GM12878 (cell line): ENCODE data around the gene FBXO27. TPM values are rescaled to one million over a fixed set of nuclear protein-coding genes. Genes with fewer than 3 reads are reported as not detected.
"Not testable (repeated sequence)": the region's sequence is repeated elsewhere in the genome, so short reads cannot be mapped to it uniquely, and the experiment has no call there.

ENCODE experiments used
- ATAC-seq: fragments of 200-7000 bp; cut with Tn5 transposase; 3 replicates; pipeline ENCODE4 v1.9.1; 2020; ENCODE audit warnings: mild to moderate bottlenecking, moderate library complexity
- BruUV-seq: library from RNA; stranded (reverse); fragments of 400-500 nt; replicated peaks from 2 replicates; lab custom pipeline; 2021; lab: Mats Ljungman, UMichigan
- CTCF ChIA-PET: fragments of 300-600 bp; sonication (Branson Sonifier 250); formaldehyde crosslinking; extraction: SDS; loops from one replicate; lab custom pipeline; 2021; ENCODE audit warnings: inconsistent platforms; lab: Yijun Ruan, JAX
- POLR2A ChIA-PET: fragments of 350-600 bp; formaldehyde crosslinking; extraction: SDS; loops from one replicate; lab custom pipeline; 2021; ENCODE audit warnings: inconsistent platforms; lab: Charles Lee
- RAD21 ChIA-PET: fragments of 300-600 bp; sonication (Branson Sonifier 250); formaldehyde crosslinking; loops from one replicate; lab custom pipeline; 2023; ENCODE audit warnings: antibody characterized with exemption; ENCODE audit not compliant: unreplicated experiment; lab: Charles Lee
- SMC1A ChIA-PET: fragments of 300-600 bp; sonication (Branson Sonifier 250); formaldehyde crosslinking; loops from one replicate; lab custom pipeline; 2023; ENCODE audit not compliant: unreplicated experiment, uncharacterized antibody; lab: Charles Lee
- DNase-seq: peaks from one replicate; pipeline ENCODE4 v3.0.0-alpha.2; 2011; ENCODE audit warnings: low read depth, low spot score
- FAIRE-seq: peaks from 3 replicates; lab custom pipeline; 2011; peaks lifted over from hg19 to GRCh38; lab: Jason Lieb, UNC
- H2AFZ ChIP-seq: 2 replicates; pipeline ENCODE4 v1.6.0; 2011; ENCODE audit warnings: low read depth, low read length, control low read depth; ENCODE audit not compliant: control insufficient read depth
- H3K27ac ChIP-seq: 2 replicates; pipeline ENCODE4 v1.5.1; 2011; ENCODE audit warnings: control low read depth; ENCODE audit not compliant: control insufficient read depth, insufficient read depth
- H3K27me3 ChIP-seq, 2 experiments: replicated peaks in 1 of 2; 2 replicates each; pipeline versions ENCODE4 v1.6.0 to v1.6.1; 2011; ENCODE audit warnings: low read length in 1 of 2; ENCODE audit not compliant: control insufficient read depth in 2 of 2, insufficient read depth in 2 of 2
- H3K36me3 ChIP-seq, 2 experiments: 2 replicates each; pipeline ENCODE4 v1.5.1; 2011; ENCODE audit warnings: low read length in 1 of 2; ENCODE audit not compliant: control insufficient read depth in 2 of 2, insufficient read depth in 2 of 2
- H3K4me1 ChIP-seq: 2 replicates; pipeline ENCODE4 v1.6.1; 2011; ENCODE audit warnings: mild to moderate bottlenecking, low read length, moderate library complexity, mixed read lengths; ENCODE audit not compliant: control insufficient read depth, insufficient read depth
- H3K4me2 ChIP-seq: 2 replicates; pipeline ENCODE4 v1.6.0; 2011; ENCODE audit warnings: control low read depth; ENCODE audit not compliant: control insufficient read depth, insufficient read depth
- H3K4me3 ChIP-seq: fragments of 200-600 bp; sonication (generic); 2 replicates; pipeline ENCODE4 v1.5.1; 2016
- H3K79me2 ChIP-seq: 2 replicates; pipeline ENCODE4 v1.6.0; 2011; ENCODE audit warnings: low read length; ENCODE audit not compliant: control insufficient read depth, insufficient read depth
- H3K9ac ChIP-seq: 2 replicates; pipeline ENCODE4 v1.8.0; 2011; ENCODE audit warnings: low read length, control low read depth, mixed read lengths; ENCODE audit not compliant: control insufficient read depth, insufficient read depth
- H3K9me3 ChIP-seq: replicated peaks from 3 replicates; pipeline ENCODE4 v1.5.1; 2011; ENCODE audit warnings: mild to moderate bottlenecking, low read length; ENCODE audit not compliant: control insufficient read depth, insufficient read depth
- H4K20me1 ChIP-seq: 2 replicates; pipeline ENCODE4 v1.6.0; 2011; ENCODE audit not compliant: control insufficient read depth, insufficient read depth
- BHLHE40 ChIP-seq, 2 experiments: fragments of 450-650 bp in 1 of 2; IDR thresholded peaks; 2 replicates each; pipeline ENCODE4 v1.6.1; 2011 to 2017; ENCODE audit warnings: low read depth in 2 of 2, borderline replicate concordance in 1 of 2, improper control_type of control experiment in 1 of 2, low read length in 1 of 2, mild to moderate bottlenecking in 1 of 2
- ETV6 ChIP-seq, 2 experiments: fragments of 450-650 bp in 1 of 2; IDR thresholded peaks in 1 of 2; conservative IDR thresholded peaks in 1 of 2; 2 replicates each; pipeline ENCODE4 v1.6.1; 2014; ENCODE audit warnings: antibody characterized with exemption in 1 of 2, borderline replicate concordance in 1 of 2, low read depth in 1 of 2, mild to moderate bottlenecking in 1 of 2, moderate library complexity in 1 of 2
- EZH2 ChIP-seq: IDR thresholded peaks from 2 replicates; pipeline ENCODE4 v1.6.1; 2012; ENCODE audit warnings: low read depth, mild to moderate bottlenecking, control low read depth, inconsistent platforms, low read length, borderline replicate concordance; ENCODE audit not compliant: control insufficient read depth
- KDM1A ChIP-seq: fragments of 200-600 bp; sonication (generic); IDR thresholded peaks from 2 replicates; pipeline ENCODE4 v1.6.1; 2016; ENCODE audit warnings: borderline replicate concordance
- NFXL1 ChIP-seq: fragments of 450-650 bp; IDR thresholded peaks from 2 replicates; pipeline ENCODE4 v1.6.1; 2017; ENCODE audit warnings: antibody characterized with exemption, mild to moderate bottlenecking, borderline replicate concordance
- RELB ChIP-seq: fragments of 450-650 bp; IDR thresholded peaks from 2 replicates; pipeline ENCODE4 v1.6.1; 2017; ENCODE audit warnings: low read depth, mild to moderate bottlenecking, moderate library complexity
- ZBED1 ChIP-seq: IDR thresholded peaks from 2 replicates; pipeline ENCODE4 v1.6.1; 2016; ENCODE audit warnings: borderline replicate concordance
- ZNF217 ChIP-seq: fragments of 450-650 bp; IDR thresholded peaks from 2 replicates; pipeline ENCODE4 v1.6.1; 2017; ENCODE audit warnings: antibody characterized with exemption, mild to moderate bottlenecking
- ZNF384 ChIP-seq: IDR thresholded peaks from 2 replicates; pipeline ENCODE4 v1.6.1; 2012; ENCODE audit warnings: low read depth, mild to moderate bottlenecking, low read length, improper control_type of control experiment, borderline replicate concordance
- WGBS: methylation state at CpG from one replicate; pipeline ENCODE4 v1.1.6; 2016; ENCODE audit warnings: low lambda C conversion rate; ENCODE audit not compliant: insufficient replicate concordance, insufficient coverage; ENCODE audit errors: missing lambda C conversion rate; 5-methylcytosine and 5-hydroxymethylcytosine counted together
- in situ Hi-C: fragments of 300-500 bp; cut with MboI; formaldehyde crosslinking; loops from 9 replicates; pipeline ENCODE4 v1.14.3; 2018; ENCODE audit warnings: mixed read lengths
- intact Hi-C: fragments of 100-400 bp; cut with micrococcal nuclease; formaldehyde crosslinking; loops from one replicate; pipeline ENCODE4 v1.14.2; 2022; ENCODE audit not compliant: unreplicated experiment
- polyA plus RNA-seq, 11 experiments: library from polyadenylated mRNA; depleted of rRNA in 4 of 11; unstranded in 6 of 11; stranded (reverse) in 5 of 11; fragments of >200 nt; fragmentation: Nextera tagmentation in 4 of 11; fragmentation: Illumina TruSeq in 1 of 11; extraction: Ambion mirVana in 4 of 11; extraction: Trizol in 1 of 11; gene quantifications; 1 replicate in 1 of 11; 2 replicates in 10 of 11; pipeline versions ENCODE4 v1.2.1 to v1.2.3, GENCODE V29; 2011 to 2016; ENCODE audit warnings: inconsistent platforms in 2 of 11, missing spikeins in 2 of 11, low read depth in 1 of 11
- total RNA-seq, 4 experiments: library from RNA; depleted of rRNA in 3 of 4; stranded (reverse); fragments of >200 nt in 3 of 4; fragmentation: Illumina TruSeq in 1 of 4; extraction: Trizol in 1 of 4; gene quantifications; 2 replicates each; pipeline versions ENCODE4 v1.2.1 to v1.2.3, GENCODE V29; 2013 to 2021
- TF ChIP-seq, protein P1 (sequence below): fragments of 450-650 bp; conservative IDR thresholded peaks from 2 replicates; pipeline ENCODE4 v1.6.1; 2017; ENCODE audit warnings: mild to moderate bottlenecking, moderate library complexity

FBXO27 gene
- total and polyA plus RNA-seq, 10 of the 15 experiments (the other 5 are each of a cell fraction or from before 2014, with no cell fraction given), result 3.1 to 15.4 (median 7.1) TPM

- ATAC-seq (peak; percentile 45; the same call in 2 of the 3 replicates), FAIRE-seq (no peak), DNase-seq (no peak)
- intact Hi-C loops (no loop called here), in situ Hi-C loops (no loop called here)
- ChIA-PET SMC1A (interaction anchor here (0.8 to 1.8 kb wide), 3 partner anchors 17 to 113 kb away, joined by 3 to 7 read pairs (median 4); no protein-coding TSS in a partner anchor), CTCF (interaction anchor here (0.6 to 1.2 kb wide), 3 partner anchors 11 to 423 kb away, joined by 3 to 5 read pairs (median 3); partner anchors contain the start of gene PLEKHG2), RAD21 (no interaction called here), POLR2A (interaction anchor here (0.5 to 1.0 kb wide), 2 partner anchors 13 to 18 kb away, joined by 4 to 5 read pairs; no protein-coding TSS in a partner anchor)
- WGBS, result 38% methylated on average over 12 of the region's 12 CpGs
- H3K27ac ChIP-seq, result no peak overlapping the region
- no peak overlapping the region for H3K4me3 ChIP-seq
- H3K4me1 ChIP-seq, result peaks cover 3% of the 10 kb centered on the region; the same call in 1 of the 2 replicates
- no TSS peak for BruUV-seq
- H3K9ac ChIP-seq, result no peak overlapping the region
- no peak overlapping the region for H2AFZ ChIP-seq
- H4K20me1 ChIP-seq, result no peaks in the 10 kb centered on the region
- no peak overlapping the region for H3K4me2 ChIP-seq
- H3K27me3 ChIP-seq, result no peaks in the 10 kb centered on the region
- H3K36me3 ChIP-seq, result no peaks in the 10 kb centered on the region
- H3K79me2 ChIP-seq, result no peaks in the 10 kb centered on the region
- no peaks in the 10 kb centered on the region; the same call in 2 of the 3 replicates for H3K9me3 ChIP-seq
- TF ChIP-seq ETV6 (conservative IDR thresholded peaks at IDR 0.05 in 1 of 2, IDR thresholded peaks at IDR 0.05 in 1 of 2; ENCODE audit: borderline replicate concordance in 1 of 2, low read depth in 1 of 2) (no peak), KDM1A (no peak), NFXL1 (no peak), RELB (no peak), ZNF384 (no peak), EZH2 (no peak), ZBED1 (no peak), BHLHE40 (IDR thresholded peaks at IDR 0.05; ENCODE audit: borderline replicate concordance in 1 of 2, low read depth in 2 of 2, low read length in 1 of 2) (no peak), ZNF217 (no peak)
- TF ChIP-seq, protein P1, sequence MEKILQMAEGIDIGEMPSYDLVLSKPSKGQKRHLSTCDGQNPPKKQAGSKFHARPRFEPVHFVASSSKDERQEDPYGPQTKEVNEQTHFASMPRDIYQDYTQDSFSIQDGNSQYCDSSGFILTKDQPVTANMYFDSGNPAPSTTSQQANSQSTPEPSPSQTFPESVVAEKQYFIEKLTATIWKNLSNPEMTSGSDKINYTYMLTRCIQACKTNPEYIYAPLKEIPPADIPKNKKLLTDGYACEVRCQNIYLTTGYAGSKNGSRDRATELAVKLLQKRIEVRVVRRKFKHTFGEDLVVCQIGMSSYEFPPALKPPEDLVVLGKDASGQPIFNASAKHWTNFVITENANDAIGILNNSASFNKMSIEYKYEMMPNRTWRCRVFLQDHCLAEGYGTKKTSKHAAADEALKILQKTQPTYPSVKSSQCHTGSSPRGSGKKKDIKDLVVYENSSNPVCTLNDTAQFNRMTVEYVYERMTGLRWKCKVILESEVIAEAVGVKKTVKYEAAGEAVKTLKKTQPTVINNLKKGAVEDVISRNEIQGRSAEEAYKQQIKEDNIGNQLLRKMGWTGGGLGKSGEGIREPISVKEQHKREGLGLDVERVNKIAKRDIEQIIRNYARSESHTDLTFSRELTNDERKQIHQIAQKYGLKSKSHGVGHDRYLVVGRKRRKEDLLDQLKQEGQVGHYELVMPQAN, result no peak
- TF ChIP-seq, all 136 proteins: peak for 0
These were observed 43.2 kb downstream of the FBXO27 start for GRCh38 chr19:38989066-38989605.

DNA sequence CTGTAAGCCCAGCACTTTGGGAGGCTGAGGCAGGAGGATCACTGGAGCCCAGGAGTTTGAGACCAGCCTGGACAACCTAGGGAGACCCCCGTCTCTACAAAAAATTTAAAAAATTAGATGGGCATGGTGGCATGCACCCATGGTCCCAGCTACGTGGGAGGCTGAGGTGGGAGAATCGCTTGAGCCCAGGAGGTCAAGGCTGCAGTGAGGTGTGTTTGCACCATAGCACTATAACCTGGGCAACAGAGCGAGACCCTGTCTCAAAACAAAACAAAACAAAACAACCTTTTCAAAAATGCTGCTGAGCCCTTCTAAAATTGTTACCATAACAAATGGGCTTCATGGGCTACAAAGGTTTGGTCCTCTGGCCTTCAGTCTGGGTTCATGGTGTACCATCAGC is 43.7 kb downstream of the FBXO27 start:
- RAD21 ChIA-PET, H3K36me3 ChIP-seq, H3K27ac ChIP-seq, H3K9me3 ChIP-seq, H3K4me3 ChIP-seq, intact Hi-C loops, DNase-seq, in situ Hi-C loops, H2AFZ ChIP-seq, BruUV-seq, H4K20me1 ChIP-seq, H3K79me2 ChIP-seq, H3K4me1 ChIP-seq, ATAC-seq, H3K4me2 ChIP-seq, FAIRE-seq, H3K27me3 ChIP-seq, H3K9ac ChIP-seq: not testable (repeated sequence)
- SMC1A ChIA-PET, result interaction anchor here (0.8 to 1.8 kb wide), 3 partner anchors 18 to 113 kb away, joined by 3 to 7 read pairs (median 4); no protein-coding TSS in a partner anchor
- POLR2A ChIA-PET, result interaction anchor here (0.5 to 1.0 kb wide), 5 partner anchors 10 to 313 kb away, joined by 3 to 5 read pairs (median 4); no protein-coding TSS in a partner anchor
- CTCF ChIA-PET, result interaction anchor here (0.6 to 1.2 kb wide), 4 partner anchors 11 to 424 kb away, joined by 3 to 5 read pairs (median 4); partner anchors contain the start of gene PLEKHG2
- 27% methylated on average over 4 of the region's 4 CpGs for WGBS
